NCI-H446 treated with DMSO at 0.1 percent for 48 hours (cell line): ENCODE data around the gene MTF1.
"Not testable (repeated sequence)": the region's sequence is repeated elsewhere in the genome, so short reads cannot be mapped to it uniquely, and the experiment has no call there.

ENCODE experiments used
- DNase-seq: peaks from one replicate; lab custom pipeline; 2025; lab: John Stamatoyannopoulos, UW

MTF1 gene

DNA sequence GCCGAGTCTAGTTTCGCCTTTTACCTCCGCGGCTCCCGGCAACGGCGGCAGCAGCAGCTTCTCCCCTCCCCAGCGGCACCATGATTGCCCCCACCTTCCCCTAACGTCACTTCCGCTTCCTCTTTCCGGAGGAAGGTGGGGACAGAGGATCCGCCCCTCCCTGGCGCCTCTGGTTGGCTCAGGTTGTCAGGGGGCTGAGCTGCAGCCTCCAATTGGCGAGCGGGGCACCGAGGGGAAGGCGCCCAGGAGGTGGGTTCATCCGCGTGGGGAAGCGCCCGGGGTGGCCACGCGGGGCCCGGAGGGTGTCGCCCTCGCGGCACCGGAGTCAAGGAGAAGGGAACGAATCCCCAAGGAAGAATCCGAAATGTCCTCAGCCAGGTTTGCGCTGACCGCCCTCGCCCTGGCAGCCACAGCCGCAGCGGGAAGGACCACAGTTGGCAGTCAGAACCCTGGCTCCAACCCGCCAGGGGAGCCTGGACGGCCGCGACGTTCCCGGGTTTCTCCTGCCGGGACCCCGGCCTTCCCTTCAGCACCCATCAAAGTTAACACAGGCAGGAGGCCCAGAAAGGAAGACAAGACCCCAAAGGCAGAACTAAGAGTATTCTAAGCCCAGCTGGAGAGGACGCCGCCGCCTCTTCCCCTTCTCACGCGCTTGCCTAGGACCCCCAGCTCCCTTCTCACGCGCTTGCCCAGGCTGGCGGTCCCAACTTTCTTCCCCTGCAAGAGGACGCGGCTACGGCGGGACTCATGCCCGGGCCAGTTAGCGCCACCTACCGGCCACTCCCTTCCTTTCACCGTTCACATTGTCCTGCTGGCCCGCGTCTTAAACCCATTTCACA is at the start of gene MTF1:
MTF1 (minus strand) TSS at position 86 of the 839 bp plus-strand sequence. CDS start 1,934 bp downstream, outside the sequence.
- peak; percentile 94 for DNase-seq

DNA sequence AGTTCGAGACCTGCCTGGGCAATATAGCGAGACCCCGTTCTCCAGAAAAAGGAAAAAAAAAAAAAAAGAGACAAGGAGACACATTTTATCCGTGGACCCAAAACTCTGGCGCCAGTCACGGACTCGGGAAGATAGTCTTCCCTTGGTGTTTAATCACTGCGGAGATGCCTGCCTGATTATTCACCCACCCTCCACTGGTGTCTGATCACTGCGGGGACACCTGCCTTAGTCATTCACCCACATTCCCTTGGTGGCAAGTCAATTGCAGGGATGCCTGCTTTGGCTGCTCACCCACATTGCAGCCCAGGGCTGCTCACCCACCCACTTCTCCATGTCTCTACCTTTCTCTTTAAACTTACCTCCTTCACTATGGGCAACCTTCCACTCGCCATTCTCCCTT is 49.1 kb upstream of the MTF1 start:
- DNase-seq: not testable (repeated sequence)

- DNase-seq: not testable (repeated sequence)
Measured at GRCh38 chr1:37907416-37908125, 48.2 kb upstream of the MTF1 start.

GRCh38 chr1:37906591-37906990 is 47.2 kb upstream of the MTF1 start:
- DNase-seq: not testable (repeated sequence)

DNA sequence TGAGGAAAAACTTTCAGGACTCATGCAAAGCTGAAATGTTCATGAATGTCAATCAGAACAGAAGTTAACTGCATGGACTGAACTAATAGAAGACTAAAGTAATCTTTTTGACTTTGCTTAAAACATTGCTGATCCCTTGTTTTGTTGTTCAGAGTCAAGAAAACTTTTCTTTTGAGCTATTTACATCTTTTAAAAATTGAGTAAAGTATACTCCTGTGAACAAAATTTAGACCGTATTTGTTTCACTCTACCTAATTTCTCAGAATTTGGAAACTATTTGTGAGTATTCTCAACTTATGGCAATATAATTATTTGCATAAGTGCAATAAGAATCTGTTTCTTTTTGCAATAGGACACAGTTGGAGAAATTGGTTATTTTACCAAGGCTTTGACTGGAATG is 46.3 kb upstream of the MTF1 start:
- DNase-seq: no peak

GRCh38 chr1:37903921-37904320 is 44.5 kb upstream of the MTF1 start:
- not testable (repeated sequence) for DNase-seq

GRCh38 chr1:37902983-37903382 is 43.6 kb upstream of the MTF1 start:
- DNase-seq: no peak

DNA sequence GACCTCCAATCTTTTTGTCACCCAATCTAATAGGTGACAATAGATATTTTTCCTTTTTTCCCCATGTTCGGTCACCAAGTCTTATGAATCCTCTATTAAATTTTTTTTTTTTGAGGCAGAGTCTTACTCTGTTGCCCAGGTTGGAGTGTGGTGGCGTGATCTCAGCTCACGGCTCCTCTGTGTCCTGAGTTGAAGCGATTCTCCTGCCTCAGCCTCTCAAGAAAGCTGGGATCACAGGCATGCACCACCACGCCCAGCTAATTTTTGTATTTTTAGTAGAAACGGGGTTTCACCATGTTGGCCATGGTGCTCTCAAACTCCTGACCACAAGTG is 42.5 kb upstream of the MTF1 start:
- DNase-seq: no peak

DNA sequence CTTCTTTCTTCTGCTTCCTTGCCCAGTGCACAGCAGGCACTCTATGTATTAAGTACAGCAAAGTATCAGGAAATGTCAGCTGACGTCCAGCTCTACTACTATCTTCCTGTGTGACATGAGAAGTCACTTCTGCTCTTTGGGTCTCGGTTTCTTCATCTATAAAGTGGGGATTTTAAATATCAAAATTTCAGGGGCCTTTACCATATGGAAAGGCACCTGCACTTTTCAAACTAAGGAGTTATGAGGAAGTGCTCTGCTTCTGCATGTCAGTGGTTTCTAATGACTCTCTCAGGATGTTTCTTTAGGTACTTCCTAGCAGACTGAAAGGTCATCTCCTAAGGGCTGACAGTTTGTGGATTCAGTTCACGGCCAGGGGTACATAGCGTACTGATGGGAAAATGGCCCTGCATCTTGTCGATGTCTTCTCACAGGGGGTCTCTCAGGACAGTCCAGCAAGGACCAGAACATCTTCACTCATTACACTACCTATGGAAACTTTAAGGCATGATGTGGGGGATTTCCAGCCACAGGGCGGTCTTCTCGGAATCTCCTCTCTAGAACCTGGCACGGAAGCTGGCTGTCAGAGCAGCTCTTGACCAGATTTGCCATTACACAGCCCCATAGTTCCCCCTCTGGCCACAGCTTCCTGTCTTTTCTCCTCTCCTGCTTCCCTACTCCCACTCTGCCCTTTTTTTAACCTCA is 42.0 kb upstream of the MTF1 start:
- DNase-seq: no peak

- DNase-seq: not testable (repeated sequence)
Measured at GRCh38 chr1:37897563-37897962, 38.2 kb upstream of the MTF1 start.

DNA sequence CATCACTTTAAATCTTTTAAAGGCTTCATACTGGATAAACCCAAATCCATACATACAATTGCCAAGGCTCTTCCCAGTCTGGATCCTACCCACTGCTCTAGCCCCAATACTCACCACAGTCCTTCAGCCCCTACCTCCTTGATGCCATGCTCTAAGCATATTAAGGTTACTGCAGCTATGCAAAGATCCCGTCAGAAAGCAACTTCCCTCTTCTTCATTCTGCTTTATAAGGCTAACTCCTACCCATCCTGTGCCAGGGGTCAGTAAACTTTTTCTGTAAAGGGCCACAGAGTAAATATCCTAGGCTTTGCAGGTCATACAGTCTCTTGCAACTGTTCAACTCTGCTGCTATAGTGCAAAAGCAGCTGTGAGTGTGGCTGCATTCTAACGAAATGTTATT is 34.3 kb upstream of the MTF1 start:
- no peak for DNase-seq

DNA sequence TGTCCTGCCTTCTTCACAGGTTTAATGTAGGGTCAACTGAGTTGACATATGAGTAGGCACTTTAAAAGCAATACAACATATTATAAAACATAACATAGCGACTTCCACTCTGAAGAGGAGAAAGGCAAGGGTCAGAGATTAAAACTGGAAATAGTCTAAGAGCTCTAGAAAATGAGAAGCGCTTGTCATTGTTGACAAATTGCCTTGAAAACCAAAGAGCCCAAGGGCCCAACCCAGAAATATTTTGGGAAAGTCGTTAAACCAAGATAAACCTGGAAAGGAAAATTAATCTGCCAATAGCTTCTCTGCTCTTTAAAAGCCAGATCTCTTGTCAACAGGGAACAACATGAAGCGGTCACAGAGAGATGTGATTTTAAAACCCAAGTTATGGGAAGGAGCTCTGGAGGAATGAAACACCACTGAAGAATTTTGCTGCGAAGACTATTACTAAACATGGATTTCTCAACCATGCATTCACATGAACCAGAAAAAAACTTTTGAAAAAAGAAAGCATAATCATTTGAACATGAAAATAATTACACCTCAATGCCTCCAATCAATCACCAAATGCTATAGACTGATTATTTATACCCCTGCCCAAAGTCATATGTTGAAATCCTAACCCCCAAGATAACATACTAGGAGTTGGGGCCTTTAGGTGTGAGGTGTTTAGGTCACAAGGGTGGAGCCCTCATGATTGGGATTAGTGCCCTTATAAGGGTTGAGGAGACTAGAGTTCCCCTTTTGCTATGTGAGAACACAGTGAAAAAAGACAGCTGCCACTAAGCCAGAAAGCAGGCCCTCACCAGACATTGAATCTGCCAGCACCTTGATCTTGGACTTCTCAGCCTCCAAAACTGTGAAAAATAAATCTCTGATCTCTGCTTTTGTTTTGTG is 33.0 kb upstream of the MTF1 start:
- DNase-seq: no peak

- DNase-seq: peak; percentile 5
Measured at GRCh38 chr1:37890378-37891014, 31.1 kb upstream of the MTF1 start.

GRCh38 chr1:37888022-37888700 is 28.8 kb upstream of the MTF1 start:
- no peak for DNase-seq

- DNase-seq: no peak
Measured at GRCh38 chr1:37884145-37884544, 24.8 kb upstream of the MTF1 start.

DNA sequence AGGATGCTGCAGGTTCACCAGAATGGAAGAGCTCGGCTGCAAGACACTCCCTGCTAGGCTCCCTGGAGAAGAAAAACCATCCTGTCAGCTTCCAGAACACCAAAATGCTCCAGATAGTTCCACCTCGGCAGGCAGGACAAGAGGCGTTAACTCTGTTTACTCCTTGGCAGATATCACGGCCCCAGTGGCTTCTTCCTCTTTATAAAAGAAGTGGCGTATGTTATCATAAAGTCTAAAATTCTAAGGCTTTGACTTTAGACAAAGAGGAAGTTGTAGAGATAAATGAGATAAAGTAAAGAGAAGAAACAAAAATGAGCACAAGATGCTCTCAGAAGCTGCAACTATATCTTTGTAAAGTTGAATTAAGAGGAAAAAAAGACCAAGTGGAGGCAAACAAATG is 24.3 kb upstream of the MTF1 start:
- DNase-seq: no peak

- no peak for DNase-seq
Measured at GRCh38 chr1:37879865-37880264, 20.5 kb upstream of the MTF1 start.

GRCh38 chr1:37878071-37878470 is 18.7 kb upstream of the MTF1 start:
- DNase-seq: no peak

- DNase-seq: no peak
Measured at GRCh38 chr1:37875833-37876232, 16.4 kb upstream of the MTF1 start.

DNA sequence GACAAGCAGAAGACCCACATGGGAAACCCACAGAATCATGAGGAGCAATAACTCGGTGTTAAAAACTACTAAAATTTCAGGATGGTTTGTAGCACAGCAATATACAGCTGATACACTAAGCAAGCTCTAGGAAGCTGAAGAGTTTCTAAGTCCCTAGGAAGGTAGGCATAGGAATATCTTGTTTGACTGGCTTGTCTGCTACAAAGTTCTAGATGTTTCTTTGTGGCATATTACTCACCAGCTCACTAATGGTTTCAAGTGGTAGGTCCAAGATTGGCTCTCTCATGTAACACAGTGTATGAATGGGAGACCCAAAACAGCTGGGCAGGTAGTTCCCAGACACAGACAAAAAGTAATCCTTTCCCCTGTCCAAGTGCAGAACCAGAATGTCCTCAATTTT is 13.3 kb upstream of the MTF1 start:
- no peak for DNase-seq

- no peak for DNase-seq
Measured at GRCh38 chr1:37868466-37868865, 9.1 kb upstream of the MTF1 start.
